NCI-H1436 treated with DMSO at 0.1 percent for 48 hours (cell line): ENCODE data around the gene CRNKL1.
A peak's percentile ranks its signal among the peaks of the same experiment; 100 is the strongest.

Source experiments
- DNase-seq: peaks from one replicate; lab custom pipeline; 2025; lab: John Stamatoyannopoulos, UW

CRNKL1 gene

DNA sequence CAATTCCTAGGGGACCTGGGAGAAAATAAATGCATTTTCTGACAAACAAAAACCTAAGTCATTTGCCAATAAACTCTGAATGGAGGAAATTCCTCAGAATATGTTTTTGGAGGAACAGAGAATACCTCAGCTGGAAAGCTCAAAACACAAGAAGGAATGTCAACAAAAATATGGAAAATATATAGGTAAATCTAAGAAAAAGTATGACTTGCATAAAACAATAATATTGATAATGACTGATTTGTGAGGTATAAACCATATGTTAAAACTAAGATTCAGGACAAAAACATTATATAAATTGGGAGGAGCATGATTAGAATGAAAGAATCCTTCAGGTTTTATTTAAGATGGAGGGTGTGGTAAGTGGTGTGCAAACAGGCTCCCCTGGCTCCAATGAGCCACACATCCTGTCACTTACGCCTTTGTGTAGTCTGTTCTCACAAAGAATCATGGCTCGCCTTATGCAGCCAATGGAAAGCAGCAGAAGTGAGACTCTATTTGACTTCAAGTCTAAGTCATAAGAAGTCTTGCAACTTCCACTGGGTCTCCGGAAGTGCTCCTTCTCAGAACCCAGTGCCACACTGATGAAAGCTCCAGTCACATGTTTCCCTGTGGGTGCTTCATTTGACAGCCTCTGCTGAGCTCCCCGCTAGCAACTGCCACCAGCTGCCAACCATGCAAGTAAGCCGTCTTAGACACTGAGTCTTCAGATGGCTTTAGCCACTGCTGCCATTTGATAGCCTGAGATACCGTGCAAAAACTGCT, 8.2 kb upstream of the CRNKL1 start:
- no peak for DNase-seq

DNA sequence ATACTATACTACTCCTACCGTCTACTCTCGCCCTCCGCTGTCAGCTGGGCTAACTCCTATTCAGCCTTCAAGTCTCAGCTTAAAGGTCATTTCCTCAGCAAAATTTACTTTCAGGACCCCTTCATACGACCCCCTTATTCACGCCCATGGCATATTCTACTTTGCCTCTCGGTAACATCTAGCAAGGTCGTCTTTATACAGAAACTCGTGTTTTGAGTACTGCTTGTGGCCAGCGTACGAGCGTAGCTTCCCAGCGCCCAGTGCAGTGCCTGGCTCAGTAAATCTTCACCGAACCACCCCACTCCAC, 546 bp downstream of the CRNKL1 start:
- DNase-seq = no peak

DNA sequence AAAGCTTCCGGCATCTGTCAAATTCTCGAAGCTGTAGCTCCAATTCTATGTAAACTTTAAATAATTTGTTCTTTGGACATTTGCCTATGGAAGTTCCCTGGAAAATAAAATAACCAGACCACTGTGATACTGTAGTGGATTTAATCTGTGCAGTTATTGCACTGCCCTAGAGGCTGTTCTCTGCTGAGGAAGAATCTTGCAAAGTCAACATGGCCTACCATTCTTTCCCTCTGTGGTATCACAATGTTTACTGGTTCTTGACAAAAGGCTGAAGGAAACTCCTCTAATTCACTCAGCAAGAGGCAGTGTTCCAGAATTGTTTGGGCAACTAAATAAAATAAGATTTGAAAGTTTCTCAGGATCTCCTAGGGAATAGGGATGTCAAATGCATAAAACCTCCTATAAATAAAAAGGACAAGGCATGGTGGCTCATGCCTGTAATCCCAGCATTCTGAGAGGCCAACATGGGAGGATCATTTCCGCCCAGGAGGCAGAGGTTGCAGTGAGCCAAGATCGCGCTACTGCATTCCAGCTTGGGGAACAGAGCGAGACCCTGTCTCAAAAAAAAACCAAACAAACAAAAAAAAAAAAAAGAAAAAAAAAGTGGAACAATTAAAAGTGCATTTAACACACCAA, 12.4 kb downstream of the CRNKL1 start:
- no peak for DNase-seq

DNA sequence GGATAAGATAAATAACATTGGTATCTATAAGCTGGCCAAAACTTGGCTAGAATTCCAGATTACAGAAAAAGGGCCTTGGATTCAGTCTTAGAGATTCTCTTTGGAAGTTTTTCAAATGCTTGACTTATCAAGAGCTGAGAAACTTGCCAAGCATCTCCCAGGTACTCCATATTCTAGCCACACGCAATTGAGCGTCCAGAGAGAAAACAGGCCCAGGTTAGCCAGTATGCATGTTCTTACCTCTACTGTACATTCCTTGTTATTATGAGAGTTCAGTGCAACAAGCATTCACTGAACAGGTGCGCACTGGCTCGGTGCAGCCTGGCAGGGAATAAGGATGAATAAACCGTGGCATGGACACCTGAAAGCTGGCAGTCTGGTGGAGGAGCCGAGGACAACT, 13.7 kb downstream of the CRNKL1 start:
- no peak for DNase-seq

DNA sequence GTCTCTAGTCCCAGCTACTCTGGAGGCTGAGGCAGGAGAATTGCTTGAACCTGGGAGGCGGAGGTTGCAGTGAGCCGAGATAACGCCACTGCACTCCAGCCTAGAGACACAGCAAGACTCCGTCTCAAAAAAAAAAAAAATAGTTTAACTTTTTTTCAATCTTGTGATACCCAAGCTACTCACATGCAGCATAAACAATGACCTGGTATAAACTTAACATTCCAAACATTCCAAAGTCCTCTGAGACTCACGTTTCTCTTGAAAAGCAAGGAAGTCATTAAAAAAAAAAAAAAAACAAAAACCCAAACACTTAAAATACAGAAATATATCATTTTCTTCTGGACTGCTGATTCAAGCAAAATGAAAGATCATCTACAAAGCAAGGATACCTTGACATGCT, 14.3 kb downstream of the CRNKL1 start:
- DNase-seq = no peak

DNA sequence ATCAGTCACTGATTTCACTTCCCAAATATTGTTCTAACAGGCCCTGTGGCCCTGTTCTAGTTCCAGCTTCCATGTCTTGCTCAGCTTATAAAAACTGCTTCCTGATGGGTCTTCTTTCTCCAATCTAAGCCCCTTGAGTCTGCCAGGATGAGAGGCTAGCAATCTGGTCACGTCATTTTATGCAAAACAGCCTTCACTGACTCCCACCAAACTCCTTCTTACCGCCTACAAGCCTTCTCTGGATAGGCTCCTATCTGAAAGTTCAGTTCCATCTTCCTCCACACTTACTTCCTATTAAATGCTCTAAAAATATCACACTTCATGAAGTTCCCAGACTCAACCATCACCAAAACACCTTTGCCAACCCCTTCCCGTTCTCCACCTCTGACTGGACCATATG, 15.5 kb downstream of the CRNKL1 start:
- DNase-seq = no peak

DNA sequence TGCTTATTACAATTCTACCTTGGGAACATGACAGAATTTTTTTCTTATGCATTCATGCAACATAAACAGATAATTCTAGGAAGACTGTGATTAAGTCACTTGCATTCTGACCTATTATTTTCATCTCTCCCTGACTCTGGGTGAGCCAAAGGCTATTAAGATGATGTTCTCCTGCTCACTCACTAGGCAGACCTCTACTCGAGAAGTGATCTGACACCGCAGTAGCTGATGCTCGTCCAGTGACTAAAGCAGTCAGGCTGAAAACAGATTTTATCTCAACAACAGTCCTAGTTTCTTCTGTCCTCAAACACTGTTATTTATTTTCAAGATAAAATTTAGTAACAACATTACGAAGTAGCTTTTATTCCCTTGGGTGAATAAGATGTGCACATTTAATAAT, 17.8 kb downstream of the CRNKL1 start:
- DNase-seq = no peak

DNA sequence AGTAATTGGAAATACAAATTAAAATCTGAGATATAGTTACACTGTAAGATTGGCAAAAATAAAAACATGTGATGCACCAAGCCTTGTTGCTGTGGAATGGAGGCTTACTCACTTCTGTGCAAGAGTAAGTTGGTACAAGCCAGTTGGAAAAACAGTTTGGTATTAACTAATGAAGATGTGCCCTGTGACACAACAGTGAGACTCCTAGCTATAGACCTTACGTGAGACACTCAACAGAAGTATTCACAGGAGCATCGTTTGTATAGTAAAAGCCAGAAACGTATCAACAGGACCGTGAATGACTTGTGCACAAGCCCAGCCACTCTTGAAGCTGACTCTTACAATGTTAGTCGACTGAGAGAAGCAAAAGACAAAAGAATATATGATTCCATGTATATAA, 20.5 kb downstream of the CRNKL1 start:
- no peak for DNase-seq

DNA sequence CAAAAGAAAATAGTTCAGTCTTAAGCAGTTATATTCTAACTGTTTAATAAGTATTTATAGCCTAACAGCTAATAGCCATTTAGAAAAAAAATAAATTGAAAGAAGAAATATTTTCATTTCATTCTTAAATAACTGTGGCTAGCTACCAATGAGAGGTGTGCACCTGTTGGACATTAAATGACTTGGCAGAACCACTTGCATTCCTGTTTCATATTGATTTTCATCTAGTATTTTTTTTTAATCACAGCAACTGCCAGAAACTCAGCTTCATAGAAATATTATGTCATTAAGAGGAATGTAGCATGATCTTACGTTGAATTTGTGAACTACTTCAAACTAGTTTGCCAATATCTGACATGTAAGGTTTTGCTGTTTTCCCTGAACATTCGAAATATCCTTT, 25.0 kb downstream of the CRNKL1 start:
- no peak for DNase-seq

DNA sequence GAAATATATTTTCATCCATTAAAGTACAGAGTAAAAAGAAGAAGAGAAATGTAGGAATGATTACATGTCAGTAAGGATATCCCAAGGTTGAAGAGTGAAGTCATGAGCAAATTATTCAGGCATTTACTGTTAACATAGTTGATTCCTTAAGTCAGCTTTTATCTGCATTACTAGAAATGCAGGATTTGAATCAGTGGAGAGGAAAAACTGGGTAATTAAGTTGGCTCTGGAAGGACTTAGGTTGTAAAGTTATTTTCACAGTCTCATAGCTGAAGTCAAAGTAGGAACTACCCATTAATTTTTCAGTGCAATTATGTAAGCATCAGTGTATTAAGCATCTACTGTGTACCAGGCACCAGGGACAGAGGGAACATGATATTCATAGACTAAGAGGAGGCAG, 27.3 kb downstream of the CRNKL1 start:
- DNase-seq = no peak

DNA sequence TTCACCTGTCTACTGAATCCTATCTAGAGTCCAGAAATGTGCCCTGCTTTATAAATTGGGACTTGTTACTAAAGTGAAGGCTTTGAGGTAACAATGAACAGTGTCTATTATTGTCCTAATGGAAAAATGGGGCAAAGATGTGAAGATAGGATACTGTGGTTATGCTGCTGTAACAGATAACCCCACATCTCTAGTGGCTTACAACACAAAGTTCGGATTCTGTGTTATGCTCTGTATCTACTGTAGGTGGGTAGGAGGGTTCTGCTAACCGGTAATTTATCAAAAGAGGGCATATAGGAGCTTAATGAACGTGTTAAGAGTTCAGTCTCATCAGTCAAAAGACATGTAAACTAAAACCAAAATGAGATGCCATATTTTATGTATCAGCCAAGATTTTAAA, 28.9 kb downstream of the CRNKL1 start:
- no peak for DNase-seq

DNA sequence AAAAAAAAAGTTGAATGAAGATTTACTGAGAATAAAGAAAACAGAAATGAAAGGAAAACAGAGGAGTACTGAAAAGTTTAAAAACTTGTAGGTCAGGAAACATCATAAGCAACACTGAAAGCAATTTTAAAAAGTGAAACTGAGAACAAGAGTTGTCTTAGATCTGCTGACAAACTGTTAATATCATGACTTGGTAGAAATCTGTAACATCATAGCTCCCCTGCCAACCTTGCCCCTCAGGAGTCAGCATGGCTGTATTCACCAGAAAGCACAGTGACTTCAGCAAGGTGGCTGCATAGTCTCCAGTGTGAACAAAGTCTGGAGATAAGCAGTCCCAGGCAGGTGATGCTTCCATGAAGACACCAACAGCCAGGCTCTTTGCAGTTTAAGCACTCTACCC, 29.8 kb downstream of the CRNKL1 start:
- no peak for DNase-seq

DNA sequence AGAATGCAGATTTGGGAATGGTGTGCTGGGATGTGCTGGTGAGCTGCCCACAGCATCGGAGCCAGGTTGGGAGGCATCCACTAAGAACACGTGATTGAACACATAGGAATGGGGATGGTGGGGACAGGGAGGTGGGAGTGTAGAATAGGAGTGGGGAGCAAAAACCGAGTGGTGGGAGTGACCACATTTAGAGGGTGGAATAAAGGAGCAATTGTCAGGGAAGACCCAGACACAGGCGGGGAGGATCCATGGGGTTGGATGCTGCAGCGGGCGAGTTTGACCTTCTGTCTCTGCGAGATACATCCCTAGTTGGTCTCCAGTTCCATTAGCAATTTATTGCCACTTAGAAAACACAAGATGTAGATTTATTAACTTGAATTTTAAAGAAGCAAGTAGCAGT, 30.4 kb downstream of the CRNKL1 start:
- DNase-seq = no peak

DNA sequence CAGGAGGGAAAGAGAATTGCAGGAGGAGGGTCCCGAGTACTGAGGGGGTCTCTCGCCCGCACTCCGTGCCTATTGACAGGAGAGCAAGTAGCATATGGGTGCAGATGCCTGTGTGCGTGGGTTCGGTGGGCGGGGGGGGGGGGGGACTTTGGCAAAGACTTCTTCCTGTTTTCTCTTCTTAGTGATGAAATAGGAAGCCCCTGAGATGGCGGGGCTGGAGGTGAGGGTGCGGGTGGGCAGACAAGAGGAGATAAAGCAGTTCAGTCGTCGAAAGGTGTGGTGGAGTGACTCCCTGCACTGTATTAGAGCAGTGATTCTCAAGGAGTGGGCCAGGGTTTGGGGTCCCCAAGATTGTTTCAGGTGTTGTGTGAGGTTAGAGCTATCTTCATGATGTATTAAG, 31.4 kb downstream of the CRNKL1 start:
- no peak for DNase-seq

DNA sequence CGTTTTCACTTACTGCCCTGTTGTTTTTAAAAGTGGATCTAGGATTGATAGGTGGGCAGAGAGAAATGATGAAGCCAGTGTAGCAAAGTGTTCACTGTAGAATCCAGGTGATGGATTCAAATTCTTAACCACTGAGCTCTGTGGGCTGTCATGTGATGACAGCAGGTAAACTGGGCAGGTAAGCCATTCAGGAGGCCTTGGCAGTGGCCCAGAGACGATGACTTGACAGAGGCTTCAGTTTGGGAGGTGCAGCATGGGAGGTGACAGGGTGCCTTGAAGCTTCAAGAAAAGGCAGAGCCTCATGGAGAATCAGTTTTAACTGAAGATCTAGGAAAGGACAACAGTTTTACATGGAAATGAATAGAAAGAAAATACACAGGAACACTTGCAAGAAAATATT, 33.1 kb downstream of the CRNKL1 start:
- DNase-seq = no peak

DNA sequence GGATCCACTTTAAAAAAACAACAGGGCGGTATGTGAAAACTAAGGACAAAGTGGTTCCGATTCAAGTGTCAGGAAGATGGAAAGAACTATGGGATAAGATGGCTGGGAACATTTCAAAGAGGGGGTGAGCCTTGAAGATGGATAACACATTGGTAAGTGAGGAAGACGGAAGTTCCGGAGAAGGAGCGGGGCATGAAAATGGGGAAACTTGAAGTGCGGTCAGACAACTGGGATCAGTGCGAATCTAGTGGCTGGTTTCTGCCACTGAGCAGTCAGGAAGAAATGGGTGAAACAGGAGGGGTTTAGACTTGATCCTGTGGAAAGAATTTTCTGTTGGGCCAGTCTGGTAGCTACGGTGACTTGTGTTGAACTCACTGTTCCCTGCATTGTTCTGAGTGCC, 33.9 kb downstream of the CRNKL1 start:
- no peak for DNase-seq

DNA sequence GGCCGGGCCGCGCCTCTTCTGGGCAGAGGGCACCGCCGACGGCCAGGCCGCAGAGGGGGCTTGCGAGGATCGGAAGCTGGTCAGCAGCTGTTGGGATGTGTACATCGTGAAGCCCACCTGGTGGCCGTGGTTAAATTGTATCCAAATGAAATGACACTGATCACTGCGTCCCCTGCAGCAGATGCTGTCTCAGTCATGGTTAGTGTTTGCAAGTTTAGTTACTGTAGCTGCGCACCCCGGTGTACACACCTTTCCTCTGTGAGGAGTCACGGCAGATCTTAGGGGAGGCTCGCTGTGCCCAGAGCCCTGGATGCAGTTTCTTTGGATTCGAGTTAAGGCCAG, 34.5 kb downstream of the CRNKL1 start:
- DNase-seq = no peak

DNA sequence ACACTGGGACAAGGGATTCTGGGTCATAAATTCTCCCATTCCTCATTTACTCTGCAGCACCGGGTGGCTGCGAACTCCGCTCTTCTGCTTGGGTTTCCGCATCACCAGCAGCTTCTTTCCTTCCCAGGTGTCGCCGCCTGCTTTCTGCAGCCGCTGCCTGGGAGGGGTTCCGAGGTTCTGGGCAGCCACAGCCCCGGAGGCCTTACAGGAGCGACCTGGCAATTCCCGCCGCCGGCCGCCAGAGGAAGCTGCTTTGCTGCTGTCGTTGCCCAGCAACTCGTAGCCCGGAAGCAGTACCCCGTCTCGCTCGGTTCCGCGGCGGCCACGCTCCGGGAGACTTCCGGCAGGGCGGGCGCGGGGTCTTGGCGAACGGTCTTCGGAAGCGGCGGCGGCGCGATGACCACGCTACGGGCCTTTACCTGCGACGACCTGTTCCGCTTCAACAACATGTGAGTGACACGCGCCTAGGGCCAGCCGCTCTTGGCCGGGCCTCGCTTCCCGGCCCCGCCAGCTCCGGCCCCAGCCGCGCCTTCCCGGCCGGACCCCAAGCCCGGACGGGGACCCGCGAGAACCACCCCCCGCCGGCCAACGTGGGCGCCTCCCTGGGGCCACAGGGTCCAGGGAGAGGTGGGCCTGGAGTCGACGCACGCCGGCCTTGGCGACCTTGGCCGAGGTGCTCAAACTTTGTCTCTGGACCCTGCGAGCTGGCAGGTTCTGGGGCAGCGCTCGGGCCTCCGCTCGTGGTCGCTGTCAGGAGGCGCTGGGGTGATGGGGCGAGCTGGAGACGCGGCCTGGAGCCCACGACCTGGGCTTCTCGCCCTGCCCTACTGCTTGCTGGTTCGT, 35.0 kb downstream of the CRNKL1 start, which contains the start of gene NAA20:
Gene NAA20, plus strand, starts transcription at position 362 of the 843 bp plus-strand sequence. Its CDS starts 35 bp downstream, at position 397.
- peak; percentile 53 for DNase-seq

DNA sequence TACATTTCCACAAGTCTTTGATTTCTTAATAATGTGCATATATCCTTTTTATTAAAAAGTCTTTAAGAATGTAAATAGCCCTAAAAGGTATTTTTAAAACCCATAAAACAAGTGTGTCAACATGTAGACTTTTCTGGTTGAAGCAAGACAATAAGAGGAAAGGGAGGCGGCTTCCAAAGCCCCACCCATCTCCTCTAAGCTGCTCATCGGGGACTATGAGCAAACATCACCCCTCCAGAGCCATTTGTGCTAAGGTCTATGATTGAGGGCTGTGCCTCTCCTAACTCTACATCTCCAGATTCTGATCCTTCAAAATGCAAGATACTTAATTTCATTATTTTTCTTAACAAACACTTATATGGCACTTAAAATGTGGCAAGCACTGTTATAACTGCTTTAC, 37.6 kb downstream of the CRNKL1 start:
- no peak for DNase-seq

DNA sequence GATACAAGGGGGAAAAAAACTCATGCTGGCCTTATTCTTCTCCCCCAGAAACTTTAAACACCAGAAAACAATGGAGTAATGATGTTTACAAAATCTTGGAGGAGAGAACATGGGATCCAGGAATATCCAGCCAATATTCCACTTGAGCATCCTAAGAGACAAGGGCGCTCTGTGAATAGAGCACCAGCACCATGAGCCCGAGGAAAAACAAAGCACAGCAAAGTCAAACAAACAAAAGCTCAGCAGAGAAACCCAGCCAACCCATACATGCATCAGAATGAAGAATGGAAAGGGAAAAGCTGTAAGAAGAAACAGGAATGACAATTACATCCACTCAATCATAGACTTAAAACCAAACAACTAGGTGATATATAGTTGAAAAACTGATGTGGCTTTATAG, 39.7 kb downstream of the CRNKL1 start:
- no peak for DNase-seq

DNA sequence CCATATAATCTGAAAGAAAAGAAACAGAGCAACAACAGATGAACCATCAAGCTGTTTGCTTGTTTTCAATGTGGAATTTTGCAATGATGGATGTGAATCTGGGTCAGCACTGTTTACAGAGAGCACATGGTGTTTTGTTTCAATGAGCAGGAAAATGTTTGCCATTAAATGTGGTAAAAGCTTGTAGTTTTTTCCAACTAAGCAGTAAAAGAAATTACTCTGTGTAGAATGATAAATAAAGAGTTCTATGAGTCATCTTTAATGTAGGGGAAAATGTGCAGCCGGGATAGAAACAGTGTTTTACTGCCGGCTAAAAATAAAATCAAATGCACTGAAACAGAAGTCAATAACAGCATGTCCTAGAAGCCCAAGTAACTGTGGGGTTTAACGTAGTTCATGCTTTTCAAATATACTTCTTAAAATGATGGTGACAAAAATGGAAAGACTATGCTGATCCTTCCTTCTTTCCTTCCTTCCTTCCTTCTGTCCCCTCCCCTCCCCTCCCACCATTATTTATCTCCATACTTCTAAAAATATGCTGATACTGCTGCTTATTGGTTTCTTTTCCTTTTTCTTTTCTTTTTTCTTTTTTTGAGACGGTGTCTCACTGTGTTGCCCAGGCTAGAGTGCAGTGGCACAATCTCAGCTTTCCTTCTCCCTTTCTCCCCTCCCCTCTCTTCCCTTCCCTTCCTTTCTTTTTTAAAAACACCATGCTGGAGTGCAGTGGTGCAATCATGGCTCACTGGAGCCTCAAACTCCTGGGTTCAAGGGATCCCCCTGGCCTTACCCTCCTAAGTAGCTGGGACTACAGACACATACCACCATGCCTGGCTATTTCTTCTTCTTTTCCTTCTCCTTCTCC, 41.4 kb downstream of the CRNKL1 start:
- peak; percentile 49 for DNase-seq

DNA sequence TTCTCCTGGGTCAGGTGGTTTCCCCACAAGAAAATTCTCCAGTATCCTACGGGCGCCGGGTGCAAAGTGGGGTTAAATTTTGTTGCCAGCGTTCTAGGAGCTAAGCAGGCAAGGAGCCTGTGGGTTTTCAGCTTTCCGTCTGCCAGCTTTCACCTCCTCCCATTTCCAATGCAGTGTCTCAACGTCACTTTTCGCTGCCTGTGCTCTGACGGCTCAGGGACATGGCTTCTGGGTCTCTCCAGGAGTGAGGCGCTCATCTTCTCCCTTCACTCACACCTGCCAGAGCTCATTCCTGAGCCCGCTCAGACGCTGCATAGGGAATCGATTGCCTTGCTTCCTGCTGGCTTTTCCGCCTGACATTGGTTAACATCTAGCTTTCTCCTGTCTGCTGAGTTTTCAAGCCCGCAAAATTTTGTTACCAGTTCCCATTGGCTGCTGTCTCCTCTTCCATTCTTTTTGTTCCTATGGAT, 42.4 kb downstream of the CRNKL1 start:
- no peak for DNase-seq
